ENCODE measurements around the gene TRAPPC5.
"Not testable (repeated sequence)": the region's sequence is repeated elsewhere in the genome, so short reads cannot be mapped to it uniquely, and the experiment has no call there.

Gene TRAPPC5

DNA sequence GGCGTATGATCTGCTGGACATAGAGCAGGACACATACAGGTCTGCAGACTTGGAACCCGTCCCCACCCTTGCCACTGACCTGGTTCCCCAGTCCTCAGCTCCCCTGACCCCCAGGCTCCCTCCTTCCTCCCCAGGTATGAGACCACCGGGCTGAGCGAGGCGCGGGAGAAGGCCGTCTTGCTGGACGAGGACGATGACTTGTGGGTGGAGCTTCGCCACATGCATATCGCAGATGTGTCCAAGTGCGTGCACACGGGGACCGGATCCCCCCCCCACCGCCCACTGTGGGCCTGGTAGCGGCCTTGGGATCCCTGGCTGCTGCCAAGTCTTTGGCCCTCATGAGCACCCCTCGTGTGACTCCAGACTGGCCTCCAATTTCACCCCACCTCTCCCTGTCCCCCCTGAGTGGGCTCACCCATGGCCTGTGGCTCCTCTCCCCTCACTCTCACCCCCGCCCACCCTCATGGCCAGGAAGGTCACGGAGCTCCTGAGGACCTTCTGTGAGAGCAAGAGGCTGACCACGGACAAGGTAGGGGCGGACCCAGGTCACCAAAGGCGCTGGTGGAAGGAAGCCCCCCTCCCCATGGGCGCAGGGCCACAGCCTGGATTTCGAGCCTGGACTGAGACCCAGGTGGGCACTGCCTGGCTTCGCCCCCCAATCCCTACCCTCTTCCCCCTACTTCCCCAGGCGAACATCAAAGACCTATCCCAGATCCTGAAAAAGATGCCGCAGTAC is 38.2 kb upstream of the TRAPPC5 start:
- H3K9me2 ChIP-seq (replicated peaks; ENCODE audit: insufficient read depth, low read length) = no peaks in the 10 kb centered on the region
- H3K27ac ChIP-seq (ENCODE audit: low read length) = no peak overlapping the region
- H3K79me2 ChIP-seq (ENCODE audit: low read length) = peaks cover 16% of the 10 kb centered on the region
- H3K27me3 ChIP-seq (replicated peaks; ENCODE audit: insufficient read depth, low read length) = no peaks in the 10 kb centered on the region
- H3F3A ChIP-seq (ENCODE audit: insufficient read depth, low read length) = no peaks in the 10 kb centered on the region
- no peaks in the 10 kb centered on the region for H3K36me3 ChIP-seq (replicated peaks; ENCODE audit: insufficient read depth, low read length)
- no peak for DNase-seq
- H3K4me1 ChIP-seq (ENCODE audit: low read length) = no peaks in the 10 kb centered on the region; the same call in 1 of the 2 replicates
- H3K9me3 ChIP-seq (replicated peaks; ENCODE audit: insufficient read depth, low read length) = no peaks in the 10 kb centered on the region
- H2AFZ ChIP-seq (ENCODE audit: low read length) = no peak overlapping the region
- H4K20me1 ChIP-seq (ENCODE audit: insufficient read depth, low read length) = no peaks in the 10 kb centered on the region
- no peak overlapping the region for H3K4me2 ChIP-seq (ENCODE audit: low read depth, low read length)
- H3K9ac ChIP-seq (ENCODE audit: low read length) = no peak overlapping the region
- TF ChIP-seq EZH2 (optimal IDR thresholded peaks at IDR 0.05; ENCODE audit: low read depth, low read length) = no peak
- TF ChIP-seq, protein P1, sequence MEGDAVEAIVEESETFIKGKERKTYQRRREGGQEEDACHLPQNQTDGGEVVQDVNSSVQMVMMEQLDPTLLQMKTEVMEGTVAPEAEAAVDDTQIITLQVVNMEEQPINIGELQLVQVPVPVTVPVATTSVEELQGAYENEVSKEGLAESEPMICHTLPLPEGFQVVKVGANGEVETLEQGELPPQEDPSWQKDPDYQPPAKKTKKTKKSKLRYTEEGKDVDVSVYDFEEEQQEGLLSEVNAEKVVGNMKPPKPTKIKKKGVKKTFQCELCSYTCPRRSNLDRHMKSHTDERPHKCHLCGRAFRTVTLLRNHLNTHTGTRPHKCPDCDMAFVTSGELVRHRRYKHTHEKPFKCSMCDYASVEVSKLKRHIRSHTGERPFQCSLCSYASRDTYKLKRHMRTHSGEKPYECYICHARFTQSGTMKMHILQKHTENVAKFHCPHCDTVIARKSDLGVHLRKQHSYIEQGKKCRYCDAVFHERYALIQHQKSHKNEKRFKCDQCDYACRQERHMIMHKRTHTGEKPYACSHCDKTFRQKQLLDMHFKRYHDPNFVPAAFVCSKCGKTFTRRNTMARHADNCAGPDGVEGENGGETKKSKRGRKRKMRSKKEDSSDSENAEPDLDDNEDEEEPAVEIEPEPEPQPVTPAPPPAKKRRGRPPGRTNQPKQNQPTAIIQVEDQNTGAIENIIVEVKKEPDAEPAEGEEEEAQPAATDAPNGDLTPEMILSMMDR (IDR thresholded peaks at IDR 0.05; ENCODE audit: low read length) = no peak
- no peak overlapping the region for H3K4me3 ChIP-seq (ENCODE audit: low read length)

DNA sequence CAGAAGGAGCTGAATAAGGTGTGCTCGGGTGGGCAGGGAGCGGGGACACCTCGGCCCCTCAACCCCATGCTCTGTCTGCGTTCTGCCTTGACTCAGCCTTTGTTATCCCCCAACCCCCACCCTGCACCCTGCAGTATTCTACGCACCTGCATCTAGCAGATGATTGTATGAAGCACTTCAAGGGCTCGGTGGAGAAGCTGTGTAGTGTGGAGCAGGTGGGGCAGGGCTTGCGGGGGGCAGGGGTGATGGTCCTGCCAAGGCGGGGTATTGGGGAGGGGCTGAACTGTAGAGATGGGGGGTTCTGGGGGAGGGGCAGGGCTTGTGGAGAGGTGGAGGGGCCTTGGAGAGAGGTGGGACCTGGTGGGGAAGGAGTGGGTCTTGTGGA is 37.6 kb upstream of the TRAPPC5 start:
- H3K9ac ChIP-seq (ENCODE audit: low read length) = no peak overlapping the region
- H3K36me3 ChIP-seq (replicated peaks; ENCODE audit: insufficient read depth, low read length) = no peaks in the 10 kb centered on the region
- no peaks in the 10 kb centered on the region for H3K9me2 ChIP-seq (replicated peaks; ENCODE audit: insufficient read depth, low read length)
- H3K79me2 ChIP-seq (ENCODE audit: low read length) = peaks cover 10% of the 10 kb centered on the region
- H3F3A ChIP-seq (ENCODE audit: insufficient read depth, low read length) = no peaks in the 10 kb centered on the region
- no peaks in the 10 kb centered on the region for H3K27me3 ChIP-seq (replicated peaks; ENCODE audit: insufficient read depth, low read length)
- H3K27ac ChIP-seq (ENCODE audit: low read length) = no peak overlapping the region
- H3K4me1 ChIP-seq (ENCODE audit: low read length) = no peaks in the 10 kb centered on the region
- DNase-seq = no peak
- H3K9me3 ChIP-seq (replicated peaks; ENCODE audit: insufficient read depth, low read length) = no peaks in the 10 kb centered on the region
- H2AFZ ChIP-seq (ENCODE audit: low read length) = no peak overlapping the region
- H3K4me2 ChIP-seq (ENCODE audit: low read depth, low read length) = no peak overlapping the region
- TF ChIP-seq EZH2phosphoT487 (IDR thresholded peaks at IDR 0.05; ENCODE audit: low read length) (no peak), EZH2 (optimal IDR thresholded peaks at IDR 0.05; ENCODE audit: low read depth, low read length) (no peak)
- TF ChIP-seq, protein P1 (IDR thresholded peaks at IDR 0.05; ENCODE audit: low read length) = no peak
- H3K4me3 ChIP-seq (ENCODE audit: low read length) = no peak overlapping the region
- H4K20me1 ChIP-seq (ENCODE audit: insufficient read depth, low read length) = no peaks in the 10 kb centered on the region

- H3K27me3 ChIP-seq (replicated peaks; ENCODE audit: insufficient read depth, low read length); H3K36me3 ChIP-seq (replicated peaks; ENCODE audit: insufficient read depth, low read length); H3K9me3 ChIP-seq (replicated peaks; ENCODE audit: insufficient read depth, low read length); H3K9me2 ChIP-seq (replicated peaks; ENCODE audit: insufficient read depth, low read length); H3K27ac ChIP-seq (ENCODE audit: low read length); H4K20me1 ChIP-seq (ENCODE audit: insufficient read depth, low read length); H3K4me2 ChIP-seq (ENCODE audit: low read depth, low read length); H3K79me2 ChIP-seq (ENCODE audit: low read length); H3F3A ChIP-seq (ENCODE audit: insufficient read depth, low read length); H3K4me3 ChIP-seq (ENCODE audit: low read length); H2AFZ ChIP-seq (ENCODE audit: low read length); H3K4me1 ChIP-seq (ENCODE audit: low read length); H3K9ac ChIP-seq (ENCODE audit: low read length): not testable (repeated sequence)
- peak; percentile 33 for DNase-seq
Observed at GRCh38 chr19:7643629-7644549, 36.7 kb upstream of the TRAPPC5 start.

DNA sequence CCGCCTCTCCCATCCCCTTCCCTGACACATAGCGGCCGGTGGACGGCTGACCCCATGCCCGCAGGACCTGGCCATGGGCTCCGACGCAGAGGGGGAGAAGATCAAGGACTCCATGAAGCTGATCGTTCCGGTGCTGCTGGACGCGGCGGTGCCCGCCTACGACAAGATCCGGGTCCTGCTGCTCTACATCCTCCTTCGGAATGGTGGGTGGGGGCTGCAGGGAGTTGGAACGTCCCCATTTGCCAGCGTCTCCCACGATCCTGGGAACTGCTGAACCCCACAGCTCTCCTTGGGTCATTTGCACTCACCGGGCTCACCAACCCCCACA is 36.1 kb upstream of the TRAPPC5 start:
- Histone ChIP-seq H3K27me3 (replicated peaks; ENCODE audit: insufficient read depth, low read length) (peaks cover 5% of the 10 kb centered on the region; the same call in 1 of the 2 replicates), H3K4me3 (ENCODE audit: low read length) (no peak overlapping the region), H3K4me1 (ENCODE audit: low read length) (no peaks in the 10 kb centered on the region), H3K79me2 (ENCODE audit: low read length) (no peaks in the 10 kb centered on the region), H3K4me2 (ENCODE audit: low read depth, low read length) (no peak overlapping the region), H3K9me3 (replicated peaks; ENCODE audit: insufficient read depth, low read length) (no peaks in the 10 kb centered on the region), H4K20me1 (ENCODE audit: insufficient read depth, low read length) (no peaks in the 10 kb centered on the region), H3F3A (ENCODE audit: insufficient read depth, low read length) (no peaks in the 10 kb centered on the region), H3K27ac (ENCODE audit: low read length) (no peak overlapping the region), H2AFZ (ENCODE audit: low read length) (no peak overlapping the region), H3K36me3 (replicated peaks; ENCODE audit: insufficient read depth, low read length) (no peaks in the 10 kb centered on the region), H3K9ac (ENCODE audit: low read length) (no peak overlapping the region), H3K9me2 (replicated peaks; ENCODE audit: insufficient read depth, low read length) (no peaks in the 10 kb centered on the region)
- TF ChIP-seq, protein P1 (IDR thresholded peaks at IDR 0.05; ENCODE audit: low read length) = no peak
- no peak for TF ChIP-seq EZH2 (optimal IDR thresholded peaks at IDR 0.05; ENCODE audit: low read depth, low read length)
- no peak for TF ChIP-seq EZH2phosphoT487 (IDR thresholded peaks at IDR 0.05; ENCODE audit: low read length)
- no peak for DNase-seq
